Neutrophil (primary cell): ENCODE data around the gene DENND1A.

ENCODE experiments used
- H3K27ac ChIP-seq: fragments of 200-600 bp; sonication (generic); 2 replicates; pipeline ENCODE4 v1.5.1; 2016; ENCODE audit warnings: mild to moderate bottlenecking, moderate library complexity
- H3K27me3 ChIP-seq: fragments of 200-600 bp; sonication (generic); 2 replicates; pipeline ENCODE4 v1.6.0; 2016; ENCODE audit warnings: mild to moderate bottlenecking
- H3K36me3 ChIP-seq: fragments of 200-600 bp; sonication (generic); 2 replicates; pipeline ENCODE4 v1.5.1; 2017
- H3K4me1 ChIP-seq, 2 experiments: fragments of 200-600 bp in 1 of 2; sonication (generic) in 1 of 2; 1 replicate in 1 of 2; 2 replicates in 1 of 2; pipeline versions ENCODE4 v1.5.1 to v1.6.1; 2013 to 2016; ENCODE audit warnings: low read depth in 1 of 2, low read length in 1 of 2, mild to moderate bottlenecking in 1 of 2, moderate library complexity in 1 of 2; ENCODE audit not compliant: control insufficient read depth in 1 of 2, insufficient read depth in 1 of 2
- H3K4me3 ChIP-seq, 2 experiments: fragments of 200-600 bp in 1 of 2; sonication (generic) in 1 of 2; 1 replicate in 1 of 2; 2 replicates in 1 of 2; pipeline ENCODE4 v1.5.1; 2013 to 2016; ENCODE audit warnings: low read depth in 1 of 2, low read length in 1 of 2, mild to moderate bottlenecking in 1 of 2, moderate library complexity in 1 of 2
- H3K9me3 ChIP-seq: fragments of 200-600 bp; sonication (generic); 2 replicates; pipeline ENCODE4 v1.5.1; 2016
- CTCF ChIP-seq: fragments of 200-600 bp; sonication (generic); IDR thresholded peaks from 2 replicates; pipeline ENCODE4 v1.5.1; 2016; ENCODE audit warnings: antibody characterized with exemption

The DENND1A gene

GRCh38 chr9:123550012-123550411, 379.9 kb downstream of the DENND1A start:
- no peaks in the 10 kb centered on the region for H3K4me1 ChIP-seq
- H3K27me3 ChIP-seq = no peaks in the 10 kb centered on the region
- peaks cover 15% of the 10 kb centered on the region for H3K36me3 ChIP-seq
- no peak for TF ChIP-seq CTCF
- H3K9me3 ChIP-seq = no peaks in the 10 kb centered on the region
- no peak overlapping the region for H3K4me3 ChIP-seq
- H3K27ac ChIP-seq = no peak overlapping the region

GRCh38 chr9:123548741-123549545, 381.0 kb downstream of the DENND1A start:
- TF ChIP-seq CTCF = no peak

GRCh38 chr9:123544007-123544827, 385.7 kb downstream of the DENND1A start:
- TF ChIP-seq CTCF = peak; percentile 28
- no peak overlapping the region for H3K27ac ChIP-seq
- peaks cover 9 to 10% of the 10 kb centered on the region in 2 experiments for H3K4me1 ChIP-seq
- H3K4me3 ChIP-seq = no peak overlapping the region
- H3K27me3 ChIP-seq = no peaks in the 10 kb centered on the region
- H3K36me3 ChIP-seq = no peaks in the 10 kb centered on the region
- H3K9me3 ChIP-seq = no peaks in the 10 kb centered on the region

More at GRCh38 chr9:123548741-123549545, 381.0 kb downstream of the DENND1A start:
- no peaks in the 10 kb centered on the region for H3K4me1 ChIP-seq
- no peaks in the 10 kb centered on the region for H3K9me3 ChIP-seq
- H3K36me3 ChIP-seq = peaks cover 15% of the 10 kb centered on the region
- H3K27ac ChIP-seq = no peak overlapping the region
- H3K4me3 ChIP-seq = no peak overlapping the region
- no peaks in the 10 kb centered on the region for H3K27me3 ChIP-seq

- no peak overlapping the region for H3K27ac ChIP-seq
- no peak for TF ChIP-seq CTCF
- H3K9me3 ChIP-seq = no peaks in the 10 kb centered on the region
- H3K36me3 ChIP-seq = no peaks in the 10 kb centered on the region
- H3K4me3 ChIP-seq = no peak overlapping the region
- H3K27me3 ChIP-seq = no peaks in the 10 kb centered on the region
- peaks cover 9 to 10% of the 10 kb centered on the region in 2 experiments for H3K4me1 ChIP-seq
Measured at GRCh38 chr9:123543492-123543891, 386.4 kb downstream of the DENND1A start.

GRCh38 chr9:123542435-123543225, 387.3 kb downstream of the DENND1A start:
- H3K27me3 ChIP-seq = no peaks in the 10 kb centered on the region
- no peaks in the 10 kb centered on the region for H3K9me3 ChIP-seq
- H3K4me3 ChIP-seq = no peak overlapping the region
- H3K27ac ChIP-seq = no peak overlapping the region
- no peaks in the 10 kb centered on the region for H3K36me3 ChIP-seq
- peaks cover 9 to 10% of the 10 kb centered on the region in 2 experiments for H3K4me1 ChIP-seq
- TF ChIP-seq CTCF = no peak
